H4 (cell line): ENCODE data around the gene FRS3. TPM values are rescaled to one million over a fixed set of nuclear protein-coding genes. Genes with fewer than 3 reads are reported as not detected.

Experiments
- DNase-seq: peaks from one replicate; pipeline ENCODE4 v3.0.0-alpha.2; 2015; ENCODE audit warnings: low spot score
- total RNA-seq: library from RNA; depleted of rRNA; stranded (reverse); fragments of >200 nt; shearing (Covaris generic); gene quantifications from 2 replicates; pipeline ENCODE4 v1.2.3, GENCODE V29; 2014; rRNA removed

FRS3 gene
- total RNA-seq, 1 experiment from 2014 or later = 1.1 TPM

DNA sequence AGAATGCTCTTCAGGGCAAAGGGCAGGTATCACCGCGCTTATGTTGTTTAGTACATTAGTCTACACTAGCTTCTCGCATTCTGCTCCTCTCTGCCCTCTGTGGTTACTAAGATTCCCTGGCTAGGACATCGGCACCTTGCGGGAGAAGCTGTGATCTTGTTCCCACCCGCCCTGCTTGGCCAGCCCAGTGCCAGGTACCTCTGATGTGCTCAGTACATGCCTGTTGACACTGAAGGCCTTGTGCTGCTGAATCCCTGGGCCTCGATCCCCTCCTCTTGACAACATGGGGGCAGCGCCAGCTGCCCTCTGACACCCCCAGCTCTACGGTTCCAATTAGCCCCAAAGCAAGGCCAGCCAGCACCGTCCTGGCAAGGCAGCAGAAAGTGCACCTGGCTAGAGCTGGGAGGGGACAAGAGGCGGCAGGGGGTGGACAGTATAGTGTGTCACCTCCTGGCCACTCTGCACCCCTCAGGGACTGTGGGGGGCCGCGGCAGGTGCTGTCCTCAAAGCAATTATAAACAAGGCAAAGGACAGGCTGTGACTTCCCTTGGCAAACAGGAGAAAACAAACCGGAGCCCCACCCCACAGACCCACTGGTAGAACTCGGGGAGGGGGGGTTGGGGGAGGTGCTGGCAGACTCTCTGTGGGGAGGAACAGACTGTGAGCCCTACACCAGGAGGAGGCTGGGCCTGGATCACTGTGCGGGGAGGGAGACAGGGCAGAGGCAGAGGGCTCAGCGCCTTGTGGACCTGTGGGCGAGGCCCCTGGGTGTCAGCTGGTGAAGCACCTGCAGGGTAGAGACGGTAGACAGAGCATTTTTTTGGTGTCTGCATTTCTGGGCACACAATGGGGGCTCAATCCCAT, 51.4 kb downstream of the FRS3 start:
- DNase-seq = no peak

DNA sequence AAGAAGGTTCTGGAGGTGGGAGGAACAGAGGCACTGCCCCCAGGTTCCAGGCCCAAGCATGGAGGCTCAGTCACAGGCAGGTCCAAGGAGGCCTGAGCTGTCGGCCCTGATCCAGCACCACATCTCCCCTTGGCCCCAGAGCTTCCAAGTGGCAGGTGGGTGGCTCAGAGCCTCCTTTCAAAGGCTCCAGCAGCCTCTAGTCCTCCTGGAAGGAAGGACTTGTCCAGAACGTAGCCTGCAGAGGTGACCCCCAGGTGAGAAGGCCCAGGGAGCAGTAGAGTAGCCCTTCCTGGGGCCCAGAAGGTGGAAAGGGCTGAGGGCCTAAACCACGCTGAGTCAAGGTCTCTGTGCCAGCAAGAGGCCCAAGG, 52.0 kb downstream of the FRS3 start:
- no peak for DNase-seq

DNA sequence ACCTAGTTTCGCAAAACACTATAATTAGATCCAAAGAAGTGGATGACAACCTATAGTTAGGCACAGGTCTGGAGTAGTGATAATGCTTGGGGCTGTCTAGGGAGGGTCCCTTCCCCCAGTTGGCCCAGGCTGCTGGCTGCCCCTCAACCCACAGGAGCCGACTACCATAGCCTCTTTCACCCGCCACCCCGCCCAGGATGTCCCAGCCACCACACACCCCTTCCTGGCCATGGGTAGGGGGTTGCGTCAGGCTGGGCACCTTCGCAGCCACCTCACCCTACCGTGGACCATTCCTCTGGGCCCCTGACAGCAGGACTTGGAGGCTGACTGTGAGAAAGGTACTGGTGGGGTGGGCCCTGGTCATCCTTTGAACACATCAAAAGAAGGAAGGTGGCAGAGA, 52.8 kb downstream of the FRS3 start:
- no peak for DNase-seq

DNA sequence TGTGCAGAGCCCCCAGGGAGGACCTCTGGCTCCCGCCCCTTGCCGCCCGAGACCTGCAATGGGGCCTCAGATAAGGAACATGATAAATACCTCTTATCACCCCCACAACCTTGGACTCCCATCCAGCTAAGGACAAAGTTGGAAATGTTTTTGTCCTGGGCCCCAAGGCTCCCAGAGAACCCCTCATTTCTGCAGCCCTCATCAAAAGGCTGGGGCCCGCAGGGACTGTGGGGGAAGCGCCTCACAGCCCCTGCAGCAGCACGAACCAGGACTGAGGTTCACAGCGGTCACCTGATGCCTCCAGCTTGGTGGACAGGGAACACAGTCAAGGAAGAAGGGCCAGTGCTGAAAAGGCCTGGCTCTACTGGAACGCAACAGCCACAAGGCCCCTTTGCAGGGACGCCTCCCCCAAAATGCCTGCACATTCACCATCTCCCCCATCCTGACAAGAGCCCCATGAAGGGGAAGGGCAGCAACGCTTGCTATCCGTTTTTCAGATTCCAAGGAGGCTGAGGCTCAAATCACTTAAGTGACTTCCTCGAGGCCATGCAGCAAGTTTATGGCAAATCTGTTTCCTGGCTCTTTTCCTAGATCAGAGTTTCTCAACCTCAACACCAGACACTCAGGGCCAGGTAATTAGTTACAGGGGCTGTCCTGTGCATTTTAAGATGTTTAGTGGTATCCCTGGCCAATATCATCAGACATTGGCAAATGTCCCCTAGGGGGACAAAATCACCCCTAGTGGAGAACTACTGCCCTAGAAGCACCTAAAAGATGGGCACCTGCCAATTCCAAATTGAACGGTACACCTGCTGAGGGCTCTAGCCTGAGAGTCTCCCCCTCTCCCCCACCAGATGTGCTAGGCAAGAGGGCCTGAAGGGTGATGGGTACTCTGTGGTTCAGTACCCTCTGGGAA, 54.9 kb downstream of the FRS3 start:
- DNase-seq = no peak

DNA sequence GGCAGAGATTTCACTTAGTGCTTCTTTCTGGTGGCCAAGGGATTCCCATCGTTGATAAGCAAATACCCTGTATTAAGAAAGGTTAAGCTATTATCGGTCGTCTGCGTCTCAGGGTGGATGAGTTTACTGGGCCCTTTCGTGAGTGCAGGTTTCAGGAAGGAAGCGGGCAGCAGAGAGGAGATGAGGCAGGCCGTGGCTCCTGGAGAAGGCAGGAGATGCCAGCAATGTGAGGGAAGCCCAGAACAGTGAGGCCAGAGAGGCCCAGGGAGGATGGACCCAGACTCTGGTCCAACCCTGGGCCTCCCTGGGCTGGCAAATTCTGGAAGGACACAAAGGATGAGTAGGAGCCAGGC, 55.5 kb downstream of the FRS3 start:
- no peak for DNase-seq

DNA sequence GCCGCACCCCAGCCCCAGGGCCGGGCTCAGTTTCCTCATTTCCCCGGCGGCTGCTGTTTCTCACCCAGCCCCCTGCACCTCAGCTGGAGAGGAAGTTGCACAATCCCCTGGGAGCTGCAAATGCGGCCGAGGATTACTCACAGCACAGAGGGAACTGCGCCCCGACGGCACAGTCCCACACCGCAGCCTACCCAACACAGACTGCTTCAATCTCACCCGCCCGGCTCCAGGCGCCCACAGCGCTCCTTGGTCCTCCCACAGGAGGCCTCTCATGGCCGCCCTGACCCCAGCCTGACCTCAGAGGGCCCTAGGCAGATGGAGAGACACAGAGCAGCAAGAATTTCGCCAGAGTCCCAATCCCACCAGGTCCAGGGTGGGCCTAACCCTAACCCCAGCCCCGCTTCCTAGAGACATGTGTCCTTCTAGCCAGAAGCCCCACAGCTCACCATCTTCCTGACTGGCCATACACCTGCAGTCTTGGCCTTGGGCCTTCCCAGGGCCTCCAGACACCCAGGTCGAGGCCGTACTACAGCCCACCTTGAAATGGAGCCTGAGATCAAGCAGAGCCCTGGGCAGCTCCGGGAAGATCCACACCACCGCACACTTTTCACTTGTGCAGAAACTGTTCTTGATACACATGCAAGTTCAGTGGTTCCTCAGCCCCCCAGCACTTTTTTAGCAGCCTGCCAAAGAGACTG, 56.0 kb downstream of the FRS3 start:
- peak; percentile 91 for DNase-seq

DNA sequence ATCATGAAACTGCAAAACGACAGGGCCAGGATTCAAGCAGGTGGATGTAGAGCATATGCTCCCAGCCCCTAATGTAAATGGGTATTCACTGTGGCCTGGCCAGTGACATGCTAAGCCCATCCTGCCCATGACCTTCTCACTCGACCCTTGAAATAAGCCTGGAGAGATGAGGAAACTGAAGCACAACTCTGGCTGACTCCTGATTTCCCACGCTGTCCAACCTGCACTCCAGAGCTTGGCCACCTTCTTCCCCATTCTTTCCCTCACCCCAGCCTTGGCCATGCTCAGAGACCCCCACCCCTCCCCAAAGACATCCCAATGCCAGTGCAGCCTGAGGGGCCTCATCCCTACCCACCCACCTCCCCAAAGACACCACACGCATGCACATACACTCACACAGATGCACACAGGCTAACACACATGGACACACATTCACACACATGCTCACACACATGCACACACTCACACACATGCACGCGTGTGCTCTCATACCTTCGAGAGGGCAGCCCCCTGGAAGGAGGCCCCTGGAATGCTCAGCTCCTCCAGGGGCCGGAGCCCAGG, 56.7 kb downstream of the FRS3 start:
- DNase-seq = no peak

DNA sequence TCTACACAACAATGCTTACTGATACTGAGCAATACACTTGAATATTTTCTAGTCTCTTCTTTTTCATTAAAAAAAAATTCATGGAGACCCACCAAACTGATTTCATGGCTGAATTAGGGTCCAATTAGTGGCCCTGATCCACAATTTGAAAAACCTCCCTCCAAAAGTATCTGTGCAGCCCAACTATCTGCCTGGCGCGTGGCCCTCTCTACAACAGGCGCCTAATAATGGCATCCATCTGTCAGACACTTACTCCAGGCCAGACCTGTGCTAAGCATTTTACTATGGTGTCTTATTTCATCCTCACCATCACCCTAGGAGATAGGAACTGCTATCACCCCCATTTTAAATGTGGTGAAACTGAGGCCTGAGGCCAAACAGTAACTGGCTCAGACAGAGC, 58.3 kb downstream of the FRS3 start:
- DNase-seq = no peak

DNA sequence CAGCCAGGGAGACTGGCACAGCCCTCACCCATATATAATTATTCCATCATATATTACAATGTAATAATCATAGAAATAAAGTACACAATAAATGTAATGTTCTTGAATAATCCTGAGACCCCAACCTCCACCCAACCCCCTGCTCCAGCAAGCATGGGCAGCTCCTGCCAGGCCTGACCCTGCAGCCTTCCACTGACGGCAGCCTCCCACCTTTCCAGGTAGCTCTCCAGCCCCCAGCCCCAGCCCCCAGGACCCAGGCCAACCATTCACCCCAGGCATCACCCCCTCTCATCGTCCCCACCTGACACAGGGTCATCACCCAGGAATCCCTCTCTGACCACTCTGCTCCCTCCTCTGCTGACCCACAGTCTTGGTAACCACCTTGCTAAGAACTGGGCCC, 58.9 kb downstream of the FRS3 start:
- DNase-seq = no peak

DNA sequence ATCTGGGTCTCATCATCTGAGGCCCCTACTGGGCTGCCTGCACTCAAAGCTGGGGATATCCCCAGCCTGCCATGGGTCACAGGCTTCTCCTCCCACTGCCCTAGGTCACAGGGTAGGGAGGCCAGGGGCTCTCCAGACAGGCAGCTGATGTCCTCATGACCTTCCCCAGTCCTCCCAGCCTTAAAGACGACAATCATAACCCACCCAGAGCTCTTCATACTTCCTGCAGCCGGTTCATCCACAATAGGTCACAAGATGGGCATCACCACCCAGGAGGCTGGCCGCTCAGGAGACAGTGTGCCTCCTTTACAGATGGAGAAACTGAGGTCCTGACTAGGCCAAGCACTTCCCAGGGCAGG, 59.5 kb downstream of the FRS3 start:
- DNase-seq = no peak

Other genes starting within 250 kb of the FRS3 start
- 2.7 and 3.1 TPM in 2 replicates for gene FOXP4, start 233.5 kb downstream of the FRS3 start, total RNA-seq
- 0.72 TPM in 1 of 2 replicates, not detected in the other for gene MDFI, start 141.4 kb downstream of the FRS3 start, total RNA-seq
- gene TFEB, start 44.3 kb downstream of the FRS3 start, total RNA-seq = 1.6 and 9.2 TPM in 2 replicates
- not detected in 2 replicates for gene PGC, start 32.5 kb downstream of the FRS3 start, total RNA-seq
- gene PRICKLE4, start 882 bp upstream of the FRS3 start, total RNA-seq = not detected in 2 replicates
- gene TOMM6, start 7.8 kb upstream of the FRS3 start, total RNA-seq = 222 and 348 TPM in 2 replicates
- gene USP49, start 115.5 kb upstream of the FRS3 start, total RNA-seq = 1.4 and 1.8 TPM in 2 replicates
- 49.4 and 51.8 TPM in 2 replicates for gene MED20, start 141.2 kb upstream of the FRS3 start, total RNA-seq
- 25.0 and 27.8 TPM in 2 replicates for gene BYSL, start 141.6 kb upstream of the FRS3 start, total RNA-seq
- 50.0 and 51.3 TPM in 2 replicates for gene CCND3, start 161.9 kb upstream of the FRS3 start, total RNA-seq